HT-29 (cell line): Measurements from ENCODE around the gene CBLN1. TPM values are rescaled to one million over a fixed set of nuclear protein-coding genes. Genes with fewer than 3 reads are reported as not detected.
"Not testable (repeated sequence)": the region's sequence is repeated elsewhere in the genome, so short reads cannot be mapped to it uniquely, and the experiment has no call there.

Experiments used
- DNase-seq: peaks from one replicate; pipeline ENCODE4 v3.0.0-alpha.2; 2015; ENCODE audit warnings: low spot score
- total RNA-seq: library from RNA; depleted of rRNA; stranded (reverse); fragments of >200 nt; shearing (Covaris generic); gene quantifications from 2 replicates; pipeline ENCODE4 v1.2.3, GENCODE V29; 2014

The CBLN1 gene
- total RNA-seq, 1 experiment from 2014 or later, result 2.5 TPM

DNA sequence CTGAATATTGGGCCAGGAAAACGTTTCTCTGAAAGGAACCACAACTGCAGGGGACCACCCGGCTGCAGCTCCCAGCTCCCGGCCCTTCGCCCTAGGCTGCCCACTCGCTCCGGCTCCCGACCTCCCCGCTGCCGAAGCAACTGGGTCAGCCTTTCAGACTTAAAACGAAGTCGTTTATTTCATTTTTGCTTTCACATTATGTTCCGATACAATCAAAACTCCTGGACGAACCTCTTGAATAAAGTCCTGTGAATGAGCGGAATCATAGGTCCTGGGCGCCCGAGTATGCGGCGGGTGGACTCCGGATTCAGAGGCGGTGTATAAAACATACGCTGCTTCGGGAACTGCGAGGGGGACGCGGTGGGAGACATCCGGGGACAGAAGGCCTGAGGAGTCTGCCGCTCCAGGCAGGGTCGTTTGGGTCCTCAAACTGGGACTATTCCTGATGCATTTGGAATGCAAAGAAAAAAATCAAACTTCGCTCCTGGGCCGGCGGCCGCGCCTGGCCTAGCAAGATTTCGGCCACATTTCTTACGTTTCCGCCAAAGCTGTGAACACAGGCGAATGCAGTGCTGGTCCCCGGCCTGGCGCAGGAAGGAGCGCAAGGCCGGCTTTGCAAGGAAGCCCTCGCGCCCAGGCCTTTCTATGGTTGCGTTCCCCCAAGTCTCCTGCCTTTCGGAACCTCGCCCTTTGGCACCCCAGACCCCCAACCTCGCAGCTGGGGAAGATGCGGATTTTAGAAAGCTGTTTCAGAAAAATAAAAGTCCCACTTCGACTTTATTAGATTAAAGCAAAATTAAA is 3.7 kb downstream of the CBLN1 start:
- no peak for DNase-seq

DNA sequence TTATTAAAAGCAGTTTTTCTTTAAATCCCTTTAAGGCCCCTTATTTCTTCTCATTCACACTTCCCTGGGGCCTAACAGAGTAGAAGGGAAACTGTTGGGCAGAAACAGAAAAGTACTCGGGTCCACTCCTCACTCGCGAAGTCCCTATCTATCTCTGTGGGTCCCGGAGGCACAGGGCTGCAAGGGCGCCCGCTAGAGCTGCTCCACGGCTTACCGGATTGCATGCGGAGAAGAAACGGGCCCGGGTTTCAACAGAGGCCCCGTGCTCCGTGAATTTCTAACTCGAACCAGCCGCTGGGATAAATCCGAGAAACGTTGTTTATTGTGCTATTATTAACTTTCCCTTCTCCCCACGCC is 4.3 kb downstream of the CBLN1 start:
- no peak for DNase-seq

DNA sequence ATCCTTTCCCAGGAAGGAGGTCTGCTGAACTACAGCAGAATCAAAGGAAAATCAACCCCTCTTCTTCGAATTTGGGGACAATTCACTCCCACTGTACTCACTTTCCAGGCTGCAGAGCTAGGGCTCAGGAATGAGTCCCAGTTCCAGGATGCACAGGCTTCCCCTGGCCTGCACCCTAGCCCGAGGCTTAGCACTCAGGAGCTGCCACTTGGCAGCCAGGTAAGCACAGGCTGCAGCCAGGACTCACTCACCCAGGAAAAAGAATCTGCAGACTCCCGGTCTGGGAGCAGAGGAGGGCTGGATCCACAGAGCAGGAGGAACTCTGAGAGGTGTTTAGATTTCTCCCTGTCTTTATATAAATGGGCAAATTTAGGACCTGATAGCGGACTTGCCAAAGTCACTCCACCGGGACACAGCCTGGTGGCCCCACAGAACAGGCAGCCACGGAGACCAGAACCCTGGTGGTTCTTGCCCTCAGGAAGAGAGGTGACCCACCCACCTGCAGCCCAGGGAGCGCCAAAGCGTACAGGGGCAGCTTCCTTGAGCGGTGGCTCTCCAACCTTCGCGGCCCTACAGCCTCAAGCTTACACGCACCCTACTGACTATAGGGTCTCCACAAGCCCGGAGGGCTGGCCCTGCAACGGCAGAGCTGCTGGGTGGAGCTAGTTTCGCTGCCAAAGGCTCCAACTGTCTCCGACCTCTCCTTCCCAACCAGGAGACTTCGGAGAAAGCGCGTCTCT is 4.8 kb downstream of the CBLN1 start:
- DNase-seq, result no peak

DNA sequence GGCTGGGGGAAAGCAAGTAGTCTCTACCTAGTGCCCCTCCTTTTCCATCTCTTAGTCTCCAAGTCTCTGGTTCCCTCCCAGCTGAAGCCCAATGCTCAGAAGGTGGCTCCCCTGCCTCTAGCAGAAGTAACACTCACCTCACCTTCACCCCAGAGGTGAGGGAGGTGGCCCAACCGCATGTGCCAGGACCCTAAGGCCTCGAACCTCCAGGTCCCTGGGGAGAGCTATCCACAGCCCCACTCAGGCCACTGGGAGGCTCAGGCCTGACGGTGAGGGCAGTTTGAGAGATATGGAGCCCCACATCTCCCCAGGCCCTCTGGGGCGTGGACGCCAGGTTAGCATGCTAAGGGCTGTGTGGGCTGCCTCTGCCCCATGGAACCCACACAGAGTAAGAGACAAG is 5.8 kb downstream of the CBLN1 start:
- no peak for DNase-seq

DNA sequence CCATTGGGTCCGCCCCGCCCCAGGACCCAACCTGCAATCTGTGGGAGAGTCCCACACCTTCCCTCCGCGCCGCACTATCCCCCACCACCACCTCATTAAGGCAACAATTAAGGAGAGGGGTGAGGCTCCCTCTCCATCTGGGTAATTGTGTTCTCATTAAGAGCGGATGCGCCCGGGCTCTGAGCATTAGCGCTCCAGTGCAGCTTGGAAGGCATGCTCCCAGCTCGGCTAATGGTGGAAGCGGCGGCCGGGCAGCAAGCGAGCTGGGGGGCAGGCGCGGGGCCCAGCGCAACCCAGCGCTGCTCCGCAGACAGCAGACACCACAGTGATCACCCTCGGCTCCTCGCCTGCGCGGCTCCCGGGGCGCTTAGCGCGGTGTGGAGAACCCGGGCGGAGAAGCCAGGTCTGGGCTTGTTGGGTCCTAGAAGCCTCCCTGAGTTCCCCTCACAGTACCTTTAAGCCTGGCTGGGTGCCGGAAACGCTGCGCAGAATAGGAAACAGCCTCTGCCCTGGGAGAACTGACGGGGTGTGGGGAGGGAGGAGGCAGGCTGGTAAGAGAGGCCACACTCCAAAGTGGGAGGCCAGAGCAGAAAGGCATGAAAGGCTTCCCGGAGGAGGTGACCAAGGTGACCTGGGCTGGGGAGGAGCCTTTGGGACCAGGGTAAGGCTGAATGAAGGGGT is 6.4 kb downstream of the CBLN1 start:
- DNase-seq, result no peak

DNA sequence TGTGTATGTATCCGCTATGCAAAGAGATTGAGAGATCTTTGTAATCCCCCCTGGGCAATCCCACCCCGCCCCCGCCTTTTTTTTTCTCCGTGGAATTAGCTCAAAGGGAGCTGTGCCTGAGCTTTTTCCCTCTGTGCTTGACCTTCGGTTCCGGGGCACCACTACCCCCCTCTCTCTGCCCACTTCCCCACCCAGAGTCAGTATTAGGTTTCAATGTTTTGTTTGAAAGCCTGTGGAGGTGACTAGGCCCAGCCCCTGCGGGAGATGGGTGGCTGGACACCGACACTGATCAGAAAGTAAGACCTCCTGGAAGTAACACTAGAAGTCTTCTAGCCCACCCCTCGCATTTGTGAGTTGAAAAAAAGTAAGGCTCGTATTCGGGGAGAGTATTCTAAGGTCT is 7.0 kb downstream of the CBLN1 start:
- no peak for DNase-seq

DNA sequence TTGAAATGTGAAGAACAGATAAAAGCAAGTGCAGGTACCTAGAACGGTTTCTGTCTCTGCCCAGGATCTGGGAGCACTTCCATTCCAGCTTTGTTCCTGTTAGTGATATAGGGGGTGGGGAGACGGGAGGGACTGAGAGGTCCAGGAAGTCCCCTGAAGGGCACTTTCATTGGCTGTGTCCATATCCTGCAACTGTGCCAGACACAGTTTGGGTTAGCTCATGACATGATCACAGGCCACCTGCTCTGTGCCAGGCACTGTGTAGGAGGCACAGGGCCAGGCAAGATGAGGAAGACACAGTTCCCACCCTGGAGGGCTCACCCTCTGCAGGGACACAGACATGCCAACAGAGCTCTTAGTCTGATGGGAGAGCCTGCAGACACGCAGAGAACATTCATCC is 7.9 kb downstream of the CBLN1 start:
- DNase-seq, result no peak

DNA sequence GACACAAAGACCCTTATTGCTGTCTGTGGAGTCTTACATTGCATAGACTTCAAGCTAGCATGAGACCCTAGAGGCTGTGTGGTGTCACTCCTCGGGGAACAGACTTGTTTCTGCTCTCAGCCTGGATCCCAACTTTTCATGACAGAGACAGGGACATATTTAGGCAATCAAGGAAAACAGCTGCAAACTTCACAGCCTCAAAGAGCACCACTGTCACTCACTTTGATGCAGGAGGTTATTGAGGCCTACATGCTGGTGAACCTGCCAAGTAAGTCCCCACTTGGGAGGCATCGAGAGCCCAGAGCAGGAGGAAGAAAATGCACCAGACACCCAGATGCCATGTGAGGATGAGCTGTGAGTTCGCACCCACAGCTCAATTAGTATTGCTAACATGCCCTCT is 10.3 kb downstream of the CBLN1 start:
- no peak for DNase-seq

DNA sequence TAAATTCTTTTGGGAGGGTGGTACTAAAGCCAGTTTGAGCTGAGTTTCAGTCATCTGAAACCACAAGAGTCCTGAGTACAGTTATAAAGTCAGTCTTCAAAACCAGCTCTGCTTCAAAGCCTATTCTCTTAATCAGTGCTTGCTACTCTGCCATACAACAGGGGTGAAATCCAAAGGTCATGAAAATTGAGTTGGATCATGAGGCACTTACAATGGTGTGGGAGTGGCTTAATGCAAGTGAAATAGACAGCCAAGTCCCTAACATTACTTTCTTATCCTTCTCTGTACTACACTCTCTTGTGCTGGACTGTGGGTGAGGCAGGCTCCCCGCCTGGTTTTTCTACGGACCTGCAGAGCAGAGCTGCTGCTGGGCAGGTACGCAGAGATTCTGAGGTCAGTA is 12.4 kb downstream of the CBLN1 start:
- DNase-seq, result no peak

DNA sequence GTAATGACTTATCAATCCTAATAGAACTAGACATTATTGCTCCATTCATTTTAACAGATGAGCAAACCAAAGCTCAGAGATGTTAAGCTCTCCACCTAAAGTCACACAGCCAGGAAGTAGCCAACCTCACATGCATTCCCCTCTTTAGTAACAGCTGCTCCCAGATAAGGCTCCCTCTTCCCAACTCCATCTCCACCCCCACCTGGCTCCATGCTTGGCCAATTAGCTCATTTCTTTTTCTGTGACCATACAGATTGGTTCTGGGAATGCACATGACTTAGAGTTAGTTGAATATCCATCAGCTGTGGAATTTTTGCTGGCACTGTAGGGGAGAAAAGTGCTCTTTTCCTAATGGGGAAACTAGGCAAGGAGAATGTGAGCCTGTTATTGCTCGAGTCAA is 13.0 kb downstream of the CBLN1 start:
- no peak for DNase-seq

DNA sequence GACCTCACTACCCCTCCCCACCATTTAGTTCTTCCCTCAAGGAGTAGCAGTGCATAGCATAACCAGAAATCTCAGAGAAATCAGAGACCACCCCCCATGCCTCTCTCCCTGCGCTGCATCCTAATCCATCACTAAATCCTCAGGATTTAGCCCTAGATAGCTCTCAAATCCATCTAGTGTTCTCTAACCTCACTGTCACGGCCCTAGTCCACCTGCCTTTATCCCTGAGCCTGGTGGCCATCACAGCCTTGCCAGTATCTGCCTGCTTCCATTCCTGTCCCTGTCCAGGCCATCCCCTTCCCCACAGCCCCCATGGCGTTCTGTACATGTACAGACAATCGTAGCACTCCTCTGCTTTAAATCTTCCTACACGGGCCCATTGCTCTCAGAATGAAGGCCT is 19.1 kb downstream of the CBLN1 start:
- DNase-seq, result no peak

DNA sequence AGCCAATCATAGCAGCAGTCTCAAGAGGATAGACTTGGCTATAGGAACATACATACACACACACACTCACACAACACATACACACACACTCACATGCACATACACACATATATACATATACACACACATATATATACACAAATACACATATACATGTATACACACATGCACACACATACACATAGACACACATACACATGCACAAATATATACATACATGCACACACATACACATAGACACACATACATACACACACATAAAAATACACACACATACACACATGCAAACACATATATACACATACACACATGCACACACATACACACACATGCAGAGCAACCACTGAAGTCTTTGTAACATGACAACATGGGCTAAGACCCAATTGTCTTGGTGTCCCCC is 19.7 kb downstream of the CBLN1 start:
- no peak for DNase-seq

DNA sequence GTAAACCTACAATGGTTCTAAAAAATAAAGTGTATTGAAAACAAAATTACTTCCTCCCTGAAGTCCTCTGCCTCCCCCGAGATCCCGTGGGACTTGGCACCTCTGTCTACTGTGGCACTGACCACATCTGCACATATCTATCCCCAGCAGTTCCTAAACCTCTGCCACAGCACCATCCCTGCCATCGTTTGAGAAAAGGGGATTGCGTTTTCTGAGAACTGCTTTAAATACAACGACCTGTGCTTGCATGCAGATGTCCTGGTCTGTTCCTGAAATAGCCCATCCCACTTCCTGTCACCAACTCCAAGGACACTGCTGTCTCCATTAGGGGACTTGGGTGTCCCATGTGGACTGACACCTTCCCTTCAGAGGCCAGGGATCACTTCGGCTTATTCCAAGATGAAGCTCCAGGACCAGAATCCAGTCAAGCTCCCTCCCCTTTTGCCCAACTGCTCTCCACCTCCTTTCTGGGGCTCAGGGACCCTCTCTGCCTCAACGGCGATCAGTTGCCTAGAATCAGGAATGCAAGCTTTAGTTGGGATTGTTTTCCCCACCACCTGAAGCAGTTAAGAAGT is 20.6 kb downstream of the CBLN1 start:
- no peak for DNase-seq

DNA sequence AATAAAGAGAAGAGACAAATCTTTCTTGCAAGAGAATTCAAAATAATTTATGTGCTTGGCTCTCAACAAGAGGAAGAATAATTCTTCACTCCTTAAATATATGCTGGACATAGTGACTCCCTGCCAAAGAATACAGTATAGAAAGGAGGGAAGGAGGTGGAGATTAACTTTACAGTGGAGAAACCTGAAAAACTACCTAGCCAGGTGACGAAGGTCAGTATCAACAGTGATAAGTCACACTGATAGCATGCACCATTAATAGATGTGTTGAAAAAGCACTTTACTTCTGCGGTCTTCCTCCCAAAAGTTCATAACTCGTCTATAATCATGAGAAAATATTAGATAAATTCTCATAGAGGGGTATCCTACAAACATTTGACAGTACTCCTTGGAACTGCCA is 21.4 kb downstream of the CBLN1 start:
- DNase-seq, result no peak

DNA sequence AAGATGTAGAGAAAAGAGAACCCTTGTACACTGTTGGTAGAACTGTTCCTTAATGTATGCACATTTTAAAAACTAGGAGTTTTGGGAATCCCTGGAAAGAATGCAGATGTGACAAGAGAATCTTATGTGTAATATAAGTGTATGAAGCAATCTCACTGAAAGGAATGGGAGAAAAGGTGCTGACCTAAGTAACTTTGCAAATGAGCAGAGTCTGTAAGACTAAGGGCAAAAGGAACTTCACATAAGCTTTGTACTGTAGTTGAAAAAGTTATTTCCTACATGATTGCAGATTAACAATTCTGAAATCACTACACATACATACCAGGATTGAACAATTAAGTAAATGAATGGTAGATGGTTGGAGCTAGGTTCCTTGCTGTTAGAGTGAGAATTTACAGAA is 22.3 kb downstream of the CBLN1 start:
- no peak for DNase-seq

DNA sequence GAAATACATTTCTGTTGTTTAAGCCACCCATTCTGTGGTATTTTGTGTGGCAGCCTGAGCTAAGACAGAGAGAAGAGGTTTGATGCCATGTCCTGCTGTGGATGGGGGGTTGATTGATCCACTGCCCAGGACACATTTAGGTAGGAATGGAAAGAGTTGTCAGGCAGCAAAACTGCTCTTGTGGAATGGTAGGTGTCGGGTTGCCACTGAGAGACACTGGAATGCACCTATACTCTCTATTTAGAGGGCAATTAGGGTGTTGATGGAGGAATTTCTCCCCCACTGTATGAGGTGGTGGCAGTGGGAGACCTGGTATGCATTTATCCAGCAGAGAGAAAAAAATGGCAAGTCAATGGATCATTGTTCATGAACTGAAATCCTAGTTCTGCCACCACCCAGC is 30.9 kb downstream of the CBLN1 start:
- no peak for DNase-seq

DNA sequence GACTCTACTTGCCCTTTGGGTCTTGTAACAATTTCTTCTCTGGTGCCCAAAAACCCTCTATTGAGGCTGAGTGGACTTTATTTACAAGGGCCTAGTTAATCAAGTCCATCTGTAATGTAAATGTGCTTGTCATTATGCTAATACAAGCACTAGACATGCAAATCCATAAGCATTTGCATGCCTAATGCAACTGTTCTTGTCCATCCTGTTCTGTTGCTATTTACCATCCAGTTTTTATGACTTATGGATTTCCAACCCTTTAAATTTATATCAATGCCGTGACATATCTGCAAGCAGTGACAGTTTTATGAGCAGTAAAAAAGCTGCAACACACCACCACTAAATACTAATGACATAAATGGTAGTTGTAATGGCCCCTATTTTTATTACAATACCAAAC is 33.4 kb downstream of the CBLN1 start:
- DNase-seq, result no peak

DNA sequence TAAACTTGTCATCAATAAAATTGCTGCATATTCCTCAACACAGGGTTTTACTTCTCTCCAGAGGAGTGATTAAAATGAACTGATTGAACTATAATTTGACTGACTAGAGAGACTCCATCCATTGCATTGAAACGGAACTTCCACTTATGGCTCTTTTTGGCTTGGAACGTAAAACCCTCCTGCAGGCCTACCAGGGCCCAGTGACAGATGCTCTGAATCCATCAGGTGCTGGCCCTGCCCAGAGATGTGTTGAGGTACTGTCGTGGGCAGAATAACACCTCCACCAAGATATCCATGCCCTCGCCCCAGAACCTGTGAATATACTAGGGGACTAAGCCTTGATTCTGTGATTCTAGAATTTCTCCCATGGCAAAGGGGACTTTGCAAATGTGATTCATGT is 45.4 kb downstream of the CBLN1 start:
- no peak for DNase-seq

DNA sequence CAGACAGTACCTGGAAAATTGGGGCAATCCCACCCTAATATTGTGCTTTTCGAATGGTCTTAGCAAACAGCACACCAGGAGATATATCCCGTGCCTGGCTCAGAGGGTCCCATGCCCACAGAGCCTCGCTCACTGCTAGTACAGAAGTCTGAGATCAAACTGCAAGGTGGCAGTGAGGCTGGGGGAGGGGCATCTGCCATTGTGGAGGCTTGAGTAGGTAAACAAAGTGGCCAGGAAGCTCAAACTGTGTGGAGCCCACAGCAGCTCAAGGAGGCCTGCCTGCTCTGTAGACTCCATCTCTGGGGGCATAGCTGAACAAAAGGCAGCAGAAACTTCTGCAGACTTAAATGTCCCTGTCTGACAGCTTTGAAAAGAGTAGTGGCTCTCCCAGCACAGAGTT is 53.3 kb downstream of the CBLN1 start:
- DNase-seq, result not testable (repeated sequence)
